ENCODE results near the gene MAFG. TPM values are rescaled to one million over a fixed set of nuclear protein-coding genes. Genes with fewer than 3 reads are reported as not detected.

Gene MAFG
- total RNA-seq, 1 donor from 2014 or later = 24.1 TPM

DNA sequence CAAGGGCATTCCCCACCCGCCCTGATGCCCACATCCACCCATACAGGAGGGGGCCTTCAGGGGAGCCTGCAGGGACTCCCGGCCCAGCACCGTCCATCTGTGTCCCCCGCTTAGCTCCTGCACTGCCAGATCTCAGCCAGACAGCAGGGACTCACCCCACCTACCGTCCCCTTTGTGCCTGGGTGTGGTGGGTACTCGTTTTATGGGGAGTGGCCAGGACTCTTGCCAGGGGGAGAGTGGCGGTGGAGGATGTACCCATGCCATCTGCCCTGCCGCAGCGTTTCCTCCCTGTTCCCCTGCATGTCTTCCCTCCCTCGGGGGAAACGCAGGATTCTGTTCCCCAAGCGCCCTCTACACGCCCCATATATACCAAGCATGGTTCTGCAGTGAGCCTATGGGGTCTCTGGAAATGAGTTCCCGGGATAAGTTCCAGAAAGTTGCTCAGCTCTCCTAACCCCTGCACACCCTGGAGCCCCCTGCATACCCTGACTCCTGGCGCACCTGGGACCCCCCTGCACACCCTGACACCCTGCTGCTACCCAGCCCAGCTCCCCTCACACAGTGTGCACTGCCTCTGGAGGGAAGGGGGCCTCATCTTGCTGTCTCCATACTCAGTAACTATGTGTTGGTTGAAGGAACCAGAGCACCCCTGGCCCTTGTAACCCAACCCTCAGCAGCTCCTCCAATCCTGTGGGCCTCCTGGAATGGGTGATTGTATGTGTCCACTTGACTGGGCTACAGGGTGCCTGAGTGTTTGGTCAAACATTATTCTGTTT, 4.2 kb upstream of the MAFG start:
- Mint-ChIP-seq H3K4me1 (peaks cover 19% of the 10 kb centered on the region), H3K9me3 (no peaks in the 10 kb centered on the region), H3K27ac (no peak overlapping the region), H3K27me3 (ENCODE audit: low read depth) (no peaks in the 10 kb centered on the region), H3K4me3 (no peak overlapping the region), H3K36me3 (no peaks in the 10 kb centered on the region)
- TF ChIP-seq, protein P1, sequence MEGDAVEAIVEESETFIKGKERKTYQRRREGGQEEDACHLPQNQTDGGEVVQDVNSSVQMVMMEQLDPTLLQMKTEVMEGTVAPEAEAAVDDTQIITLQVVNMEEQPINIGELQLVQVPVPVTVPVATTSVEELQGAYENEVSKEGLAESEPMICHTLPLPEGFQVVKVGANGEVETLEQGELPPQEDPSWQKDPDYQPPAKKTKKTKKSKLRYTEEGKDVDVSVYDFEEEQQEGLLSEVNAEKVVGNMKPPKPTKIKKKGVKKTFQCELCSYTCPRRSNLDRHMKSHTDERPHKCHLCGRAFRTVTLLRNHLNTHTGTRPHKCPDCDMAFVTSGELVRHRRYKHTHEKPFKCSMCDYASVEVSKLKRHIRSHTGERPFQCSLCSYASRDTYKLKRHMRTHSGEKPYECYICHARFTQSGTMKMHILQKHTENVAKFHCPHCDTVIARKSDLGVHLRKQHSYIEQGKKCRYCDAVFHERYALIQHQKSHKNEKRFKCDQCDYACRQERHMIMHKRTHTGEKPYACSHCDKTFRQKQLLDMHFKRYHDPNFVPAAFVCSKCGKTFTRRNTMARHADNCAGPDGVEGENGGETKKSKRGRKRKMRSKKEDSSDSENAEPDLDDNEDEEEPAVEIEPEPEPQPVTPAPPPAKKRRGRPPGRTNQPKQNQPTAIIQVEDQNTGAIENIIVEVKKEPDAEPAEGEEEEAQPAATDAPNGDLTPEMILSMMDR (IDR thresholded peaks at IDR 0.05; ENCODE audit: unreplicated experiment) = no peak
- no peak for DNase-seq (ENCODE audit: low spot score in 2 of 2, unreplicated experiment in 2 of 2)

DNA sequence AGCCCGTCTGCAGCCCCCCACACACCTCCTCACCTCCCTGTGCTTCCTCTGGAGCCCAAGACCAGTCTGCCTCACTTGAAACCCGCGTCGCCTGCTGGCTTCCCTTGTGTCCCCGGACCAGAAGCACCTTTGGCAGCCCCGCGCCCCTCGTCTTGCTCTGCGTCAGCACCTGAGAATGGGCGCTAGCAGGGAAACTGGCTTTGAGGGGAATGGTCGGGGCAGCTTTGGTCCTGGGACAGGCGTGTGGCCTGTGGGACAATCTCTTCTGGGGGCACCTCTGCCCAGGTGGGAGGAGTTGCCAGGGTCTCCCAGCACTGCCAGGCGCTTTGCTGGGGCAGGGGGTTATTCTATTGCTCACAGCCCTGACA, 3.6 kb upstream of the MAFG start:
- TF ChIP-seq, protein P1 (IDR thresholded peaks at IDR 0.05; ENCODE audit: unreplicated experiment) = no peak
- H3K4me3 Mint-ChIP-seq = no peak overlapping the region

DNA sequence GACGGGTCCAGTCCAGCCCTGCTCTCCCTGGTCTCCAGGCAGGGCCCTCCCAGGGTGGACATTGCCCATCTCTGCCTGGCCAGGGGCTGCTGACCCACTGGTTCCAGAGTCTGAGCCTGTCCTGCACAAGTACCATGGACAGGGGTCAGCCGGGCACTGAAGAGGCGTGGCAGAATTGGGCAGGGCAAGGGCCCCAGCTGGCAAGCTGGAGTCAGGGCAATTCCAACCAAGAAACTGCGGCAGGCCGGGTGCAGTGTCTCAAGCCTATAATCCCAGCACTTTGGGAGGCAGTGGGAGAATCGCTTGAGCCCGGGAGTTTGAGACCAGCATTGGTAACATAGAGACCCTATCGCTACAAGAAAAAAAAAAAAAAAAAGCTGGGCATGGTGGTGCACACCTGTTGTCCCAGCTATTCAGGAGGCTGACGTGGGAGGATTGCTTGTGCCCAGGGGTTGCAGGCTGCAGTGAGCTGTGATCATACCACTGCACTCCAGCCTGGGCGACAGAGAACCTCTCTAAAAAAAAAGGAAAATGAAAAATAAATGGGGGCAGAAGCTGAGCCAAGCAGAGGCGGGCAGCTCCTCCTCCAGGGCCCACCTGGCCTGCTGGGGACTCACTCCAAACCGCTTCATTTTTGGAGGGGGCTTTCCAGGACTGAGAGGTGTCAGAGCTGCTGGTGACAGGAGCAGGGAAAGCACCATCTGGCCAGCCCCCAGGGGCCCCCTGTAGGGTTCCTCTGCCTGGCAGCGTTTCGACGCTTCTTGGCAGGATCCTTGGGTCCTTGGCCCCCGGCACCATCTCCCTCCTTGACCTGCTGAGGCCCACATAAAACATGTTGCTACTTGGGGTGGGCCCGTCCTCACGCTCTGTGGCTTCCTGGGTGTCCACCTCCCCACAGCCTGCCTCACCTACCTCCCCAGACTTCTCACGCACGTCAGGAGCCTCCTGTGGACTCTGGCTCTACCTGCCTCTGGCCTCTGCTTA, 2.9 kb upstream of the MAFG start:
- Mint-ChIP-seq H3K27ac (no peak overlapping the region), H3K36me3 (no peaks in the 10 kb centered on the region), H3K27me3 (ENCODE audit: low read depth) (no peaks in the 10 kb centered on the region), H3K4me1 (peaks cover 17% of the 10 kb centered on the region), H3K4me3 (no peak overlapping the region), H3K9me3 (no peaks in the 10 kb centered on the region)
- TF ChIP-seq, protein P1 (IDR thresholded peaks at IDR 0.05; ENCODE audit: unreplicated experiment) = no peak
- no peak for DNase-seq (ENCODE audit: low spot score in 2 of 2, unreplicated experiment in 2 of 2)

More for the DNA sequence above, 3.6 kb upstream of the MAFG start:
- Mint-ChIP-seq H3K9me3 (no peaks in the 10 kb centered on the region), H3K36me3 (no peaks in the 10 kb centered on the region), H3K4me1 (peaks cover 18% of the 10 kb centered on the region), H3K27ac (no peak overlapping the region), H3K27me3 (ENCODE audit: low read depth) (no peaks in the 10 kb centered on the region)
- no peak for DNase-seq (ENCODE audit: low spot score in 2 of 2, unreplicated experiment in 2 of 2)

DNA sequence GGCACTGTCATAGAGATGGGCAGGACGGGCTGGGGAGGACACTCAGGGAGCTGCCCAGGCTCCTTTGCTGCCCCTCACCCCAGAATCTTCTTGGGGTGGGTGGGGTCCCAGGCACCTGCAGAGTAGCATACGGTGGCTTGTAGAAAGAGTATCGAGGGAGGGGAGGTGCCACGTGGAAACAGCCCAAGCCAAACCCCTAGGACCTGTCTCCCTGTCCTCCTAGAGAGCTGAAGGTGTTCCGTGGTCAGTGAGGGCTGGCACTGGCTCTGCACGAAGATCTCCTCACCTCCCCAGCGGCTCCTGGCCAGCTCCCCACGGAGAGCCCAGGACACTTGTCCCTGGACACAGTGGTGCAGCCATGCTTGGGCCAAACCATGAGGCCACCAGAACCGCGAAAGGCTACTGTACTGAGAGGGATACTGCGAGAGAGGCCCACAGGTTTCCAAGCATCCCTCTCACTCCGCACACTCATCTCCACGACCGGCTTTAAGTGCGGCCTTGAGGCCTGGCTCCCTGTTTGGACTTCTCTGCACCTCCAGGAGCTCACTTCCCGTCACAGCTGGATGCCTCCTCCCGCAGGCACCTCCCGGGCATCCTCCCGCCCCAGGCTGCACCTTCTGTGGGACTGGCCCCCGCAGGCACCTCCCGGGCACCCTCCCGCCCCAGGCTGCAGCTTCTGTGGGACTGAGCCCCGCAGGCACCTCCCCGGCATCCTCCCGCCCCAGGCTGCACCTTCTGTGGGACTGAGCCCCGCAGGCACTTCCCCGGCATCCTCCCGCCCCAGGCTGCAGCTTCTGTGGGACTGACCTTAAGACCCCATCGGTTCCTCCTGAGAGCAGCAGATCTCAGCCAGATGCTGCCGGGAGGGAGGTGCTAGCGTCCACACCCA, 2.0 kb upstream of the MAFG start:
- Mint-ChIP-seq H3K9me3 (no peaks in the 10 kb centered on the region), H3K4me1 (peaks cover 22% of the 10 kb centered on the region), H3K4me3 (peak overlapping the region; percentile 52), H3K27ac (no peak overlapping the region), H3K36me3 (no peaks in the 10 kb centered on the region), H3K27me3 (ENCODE audit: low read depth) (no peaks in the 10 kb centered on the region)
- TF ChIP-seq, protein P1 (IDR thresholded peaks at IDR 0.05; ENCODE audit: unreplicated experiment) = no peak
- no peak for DNase-seq (ENCODE audit: low spot score in 2 of 2, unreplicated experiment in 2 of 2)

Data from mesothelial cell of epicardium (in vitro differentiated cells).